HepG2 (cell line): Measurements from ENCODE around the gene DCLK1. TPM values are rescaled to one million over a fixed set of nuclear protein-coding genes. Genes with fewer than 3 reads are reported as not detected.

Source experiments
- ATAC-seq: fragments of 200-7000 bp; cut with Tn5 transposase; 3 replicates; pipeline ENCODE4 v1.9.1; 2020; ENCODE audit warnings: mild to moderate bottlenecking, moderate library complexity
- BruUV-seq: library from RNA; stranded (reverse); fragments of 400-500 nt; replicated peaks from 2 replicates; lab custom pipeline; 2021; lab: Mats Ljungman, UMichigan
- CTCF ChIA-PET: fragments of 300-600 bp; formaldehyde crosslinking; extraction: SDS; loops from one replicate; lab custom pipeline; 2021; ENCODE audit warnings: low total read pairs, inconsistent platforms, low intra/inter-chr PET ratio; lab: Yijun Ruan, JAX
- POLR2A ChIA-PET: fragments of 350-600 bp; sonication (Branson Sonifier 250); formaldehyde crosslinking; loops from one replicate; lab custom pipeline; 2020; ENCODE audit warnings: antibody characterized with exemption, inconsistent platforms; lab: Yijun Ruan, JAX
- DNase-seq: peaks from one replicate; pipeline ENCODE4 v3.0.0-alpha.2; 2015; ENCODE audit warnings: low spot score
- FAIRE-seq: peaks from 3 replicates; lab custom pipeline; 2011; peaks lifted over from hg19 to GRCh38; lab: Jason Lieb, UNC
- H2AFZ ChIP-seq: one replicate; pipeline ENCODE4 v1.6.1; 2011; ENCODE audit warnings: low read length, inconsistent platforms
- H3K27ac ChIP-seq: fragments of 300-600 bp; 3 replicates; pipeline ENCODE4 v1.8.0; 2011; ENCODE audit warnings: mixed run types, mild to moderate bottlenecking, mixed read lengths, low read length, inconsistent platforms; ENCODE audit not compliant: insufficient read depth; ENCODE audit errors: extremely low read length
- H3K27me3 ChIP-seq, 2 experiments: fragments of 200-600 bp in 1 of 2; 2 replicates in 1 of 2; 3 replicates in 1 of 2; pipeline versions ENCODE4 v1.6.0 to v1.8.0; 2011; ENCODE audit warnings: low read length in 2 of 2, mild to moderate bottlenecking in 2 of 2, moderate library complexity in 2 of 2, inconsistent platforms in 1 of 2; ENCODE audit not compliant: insufficient read depth in 2 of 2, control insufficient read depth in 1 of 2
- H3K36me3 ChIP-seq, 2 experiments: fragments of 200-600 bp in 1 of 2; replicated peaks in 1 of 2; 2 replicates in 1 of 2; 3 replicates in 1 of 2; pipeline versions ENCODE4 v1.5.1 to v1.8.0; 2011; ENCODE audit warnings: low read length in 2 of 2, inconsistent platforms in 1 of 2; ENCODE audit not compliant: insufficient read depth in 2 of 2, control insufficient read depth in 1 of 2
- H3K4me1 ChIP-seq: 2 replicates; pipeline ENCODE4 v1.5.1; 2012; ENCODE audit warnings: low read length, inconsistent platforms; ENCODE audit not compliant: insufficient read depth
- H3K4me2 ChIP-seq: 2 replicates; pipeline ENCODE4 v1.6.0; 2011; ENCODE audit warnings: low read depth, low read length, inconsistent platforms
- H3K4me3 ChIP-seq, 3 experiments: fragments of 200-600 bp in 1 of 3; sonication (generic), shearing (Covaris generic) in 1 of 3; replicated peaks in 1 of 3; 2 replicates each; pipeline ENCODE4 v1.5.1; 2011 to 2016; ENCODE audit warnings: low read length in 3 of 3, inconsistent platforms in 2 of 3, low read depth in 2 of 3, mild to moderate bottlenecking in 2 of 3, control low read depth in 1 of 3, mixed read lengths in 1 of 3; ENCODE audit not compliant: insufficient read depth in 1 of 3
- H3K79me2 ChIP-seq: one replicate; pipeline ENCODE4 v1.6.1; 2011; ENCODE audit warnings: low read length, inconsistent platforms; ENCODE audit not compliant: insufficient read depth
- H3K9ac ChIP-seq: 2 replicates; pipeline ENCODE4 v1.6.0; 2011; ENCODE audit warnings: mild to moderate bottlenecking, low read depth, low read length, inconsistent platforms; ENCODE audit not compliant: insufficient read depth
- H3K9me3 ChIP-seq: 2 replicates; pipeline ENCODE4 v1.5.1; 2012; ENCODE audit warnings: mild to moderate bottlenecking, low read length
- H4K20me1 ChIP-seq: 2 replicates; pipeline ENCODE4 v1.6.0; 2011; ENCODE audit warnings: inconsistent platforms, mild to moderate bottlenecking, low read length, moderate library complexity; ENCODE audit not compliant: insufficient read depth
- AGO1 ChIP-seq: fragments of 200-400 bp; formaldehyde crosslinking; IDR thresholded peaks from 2 replicates; pipeline ENCODE4 v1.6.1; 2017; ENCODE audit warnings: mild to moderate bottlenecking, low read depth, low read length, moderate library complexity; ENCODE audit not compliant: poor library complexity, severe bottlenecking
- CBFB ChIP-seq: sonication (generic); formaldehyde crosslinking; IDR thresholded peaks from 2 replicates; pipeline ENCODE4 v1.4.0; 2020; ENCODE audit warnings: missing genetic modification reagents
- HNRNPK ChIP-seq: fragments of 200-400 bp; formaldehyde crosslinking; IDR thresholded peaks from 2 replicates; pipeline ENCODE4 v1.6.1; 2018; ENCODE audit warnings: low read length, low read depth, moderate library complexity, mild to moderate bottlenecking; ENCODE audit not compliant: poor library complexity, severe bottlenecking
- KLF12 ChIP-seq: sonication (generic); formaldehyde crosslinking; IDR thresholded peaks from 2 replicates; pipeline ENCODE4 v1.4.0; 2020; ENCODE audit warnings: missing genetic modification reagents, borderline replicate concordance
- POLR2AphosphoS5 ChIP-seq: IDR thresholded peaks from 2 replicates; pipeline ENCODE4 v1.6.1; 2012; ENCODE audit warnings: low read depth, low read length
- TGIF2 ChIP-seq: IDR thresholded peaks from 2 replicates; pipeline ENCODE4 v1.6.1; 2016; ENCODE audit warnings: control low read depth, missing compliant biosample characterization
- ZFY ChIP-seq: sonication (generic); formaldehyde crosslinking; IDR thresholded peaks from 2 replicates; pipeline ENCODE4 v1.4.0; 2020; ENCODE audit warnings: missing genetic modification reagents
- WGBS: methylation state at CpG from one replicate; pipeline ENCODE4 v1.1.6; 2017; ENCODE audit warnings: low lambda C conversion rate; 5-methylcytosine and 5-hydroxymethylcytosine counted together
- in situ Hi-C: cut with HindIII; loops from 2 replicates; pipeline ENCODE4 v1.10.0; 2017; ENCODE audit warnings: low pct_unique_long_range_greater_than_20kb; ENCODE audit not compliant: extremely low pct_ligation_motif_present
- intact Hi-C: fragments of 100-400 bp; cut with micrococcal nuclease; formaldehyde crosslinking; loops from one replicate; pipeline ENCODE4 v1.10.0; 2022; ENCODE audit not compliant: unreplicated experiment
- polyA plus RNA-seq, 8 experiments: library from polyadenylated mRNA; depleted of rRNA in 3 of 8; stranded (reverse) in 7 of 8; unstranded in 1 of 8; fragments of >200 nt; fragmentation: Illumina TruSeq in 4 of 8; extraction: Trizol in 4 of 8; gene quantifications; 2 replicates each; pipeline versions ENCODE4 v1.2.1 to v1.2.3, GENCODE V29; 2011 to 2016; ENCODE audit warnings: low read depth in 4 of 8, missing spikeins in 1 of 8, mixed read lengths in 1 of 8; ENCODE audit not compliant: insufficient read depth in 1 of 8
- total RNA-seq, 5 experiments: library from RNA; depleted of rRNA; stranded (reverse); fragments of >200 nt; fragmentation: Illumina TruSeq; extraction: Trizol; gene quantifications; 2 replicates each; pipeline ENCODE4 v1.2.3, GENCODE V29; 2016; ENCODE audit warnings: low read depth in 1 of 5
- TF ChIP-seq, protein P1 (sequence below): sonication (generic); formaldehyde crosslinking; IDR thresholded peaks from 2 replicates; pipeline ENCODE4 v1.8.1; 2023; ENCODE audit warnings: mild to moderate bottlenecking, missing genetic modification reagents
- TF ChIP-seq, protein P2 (sequence below): sonication (generic); formaldehyde crosslinking; IDR thresholded peaks from 2 replicates; pipeline ENCODE4 v1.8.0; 2023; ENCODE audit warnings: mild to moderate bottlenecking, missing genetic modification reagents
- TF ChIP-seq, protein P3 (sequence below): fragments of 450-650 bp; IDR thresholded peaks from 2 replicates; pipeline ENCODE4 v1.6.1; 2016

Gene DCLK1
- total and polyA plus RNA-seq, 2 of the 13 experiments (the other 11 are each of a cell fraction or from before 2014, with no cell fraction given), result not detected

GRCh38 chr13:35886332-35887114, 244.7 kb downstream of the DCLK1 start:
- Histone ChIP-seq H2AFZ (no peak overlapping the region), H3K9ac (no peak overlapping the region), H3K36me3 (no peaks in the 10 kb centered on the region), H3K79me2 (no peaks in the 10 kb centered on the region), H3K4me2 (no peak overlapping the region), H3K9me3 (no peaks in the 10 kb centered on the region), H3K4me1 (no peaks in the 10 kb centered on the region), H3K27me3 (no peaks in the 10 kb centered on the region), H3K27ac (no peak overlapping the region), H4K20me1 (no peaks in the 10 kb centered on the region), H3K4me3 (no peak overlapping the region)
- in situ Hi-C loops (no loop called here), intact Hi-C loops (no loop called here)
- ChIA-PET POLR2A (no interaction called here), CTCF (no interaction called here)
- FAIRE-seq, result no peak
- DNase-seq, result no peak
- no peak for ATAC-seq
- WGBS, result 27% methylated on average over 9 of the region's 9 CpGs
- TF ChIP-seq, protein P1, sequence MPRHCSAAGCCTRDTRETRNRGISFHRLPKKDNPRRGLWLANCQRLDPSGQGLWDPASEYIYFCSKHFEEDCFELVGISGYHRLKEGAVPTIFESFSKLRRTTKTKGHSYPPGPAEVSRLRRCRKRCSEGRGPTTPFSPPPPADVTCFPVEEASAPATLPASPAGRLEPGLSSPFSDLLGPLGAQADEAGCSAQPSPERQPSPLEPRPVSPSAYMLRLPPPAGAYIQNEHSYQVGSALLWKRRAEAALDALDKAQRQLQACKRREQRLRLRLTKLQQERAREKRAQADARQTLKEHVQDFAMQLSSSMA (CRISPR knock-in tag), result no peak
- TF ChIP-seq POLR2AphosphoS5, result no peak
- no peak for TF ChIP-seq ZFY (CRISPR knock-in tag)
- TF ChIP-seq, protein P2, sequence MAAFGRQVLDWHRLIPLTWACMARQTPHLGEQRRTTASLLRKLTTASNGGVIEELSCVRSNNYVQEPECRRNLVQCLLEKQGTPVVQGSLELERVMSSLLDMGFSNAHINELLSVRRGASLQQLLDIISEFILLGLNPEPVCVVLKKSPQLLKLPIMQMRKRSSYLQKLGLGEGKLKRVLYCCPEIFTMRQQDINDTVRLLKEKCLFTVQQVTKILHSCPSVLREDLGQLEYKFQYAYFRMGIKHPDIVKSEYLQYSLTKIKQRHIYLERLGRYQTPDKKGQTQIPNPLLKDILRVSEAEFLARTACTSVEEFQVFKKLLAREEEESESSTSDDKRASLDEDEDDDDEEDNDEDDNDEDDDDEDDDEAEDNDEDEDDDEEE (CRISPR knock-in tag), result no peak
- TF ChIP-seq CBFB, result no peak
- TF ChIP-seq, protein P3, sequence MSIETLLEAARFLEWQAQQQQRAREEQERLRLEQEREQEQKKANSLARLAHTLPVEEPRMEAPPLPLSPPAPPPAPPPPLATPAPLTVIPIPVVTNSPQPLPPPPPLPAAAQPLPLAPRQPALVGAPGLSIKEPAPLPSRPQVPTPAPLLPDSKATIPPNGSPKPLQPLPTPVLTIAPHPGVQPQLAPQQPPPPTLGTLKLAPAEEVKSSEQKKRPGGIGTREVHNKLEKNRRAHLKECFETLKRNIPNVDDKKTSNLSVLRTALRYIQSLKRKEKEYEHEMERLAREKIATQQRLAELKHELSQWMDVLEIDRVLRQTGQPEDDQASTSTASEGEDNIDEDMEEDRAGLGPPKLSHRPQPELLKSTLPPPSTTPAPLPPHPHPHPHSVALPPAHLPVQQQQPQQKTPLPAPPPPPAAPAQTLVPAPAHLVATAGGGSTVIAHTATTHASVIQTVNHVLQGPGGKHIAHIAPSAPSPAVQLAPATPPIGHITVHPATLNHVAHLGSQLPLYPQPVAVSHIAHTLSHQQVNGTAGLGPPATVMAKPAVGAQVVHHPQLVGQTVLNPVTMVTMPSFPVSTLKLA, result no peak
- no peak for TF ChIP-seq TGIF2 (CRISPR knock-in tag)
- no peak for TF ChIP-seq KLF12 (CRISPR knock-in tag)
- TF ChIP-seq AGO1, result no peak
- TF ChIP-seq HNRNPK, result no peak
- no TSS peak for BruUV-seq
